ENCODE measurements around the gene FTL.

DNA sequence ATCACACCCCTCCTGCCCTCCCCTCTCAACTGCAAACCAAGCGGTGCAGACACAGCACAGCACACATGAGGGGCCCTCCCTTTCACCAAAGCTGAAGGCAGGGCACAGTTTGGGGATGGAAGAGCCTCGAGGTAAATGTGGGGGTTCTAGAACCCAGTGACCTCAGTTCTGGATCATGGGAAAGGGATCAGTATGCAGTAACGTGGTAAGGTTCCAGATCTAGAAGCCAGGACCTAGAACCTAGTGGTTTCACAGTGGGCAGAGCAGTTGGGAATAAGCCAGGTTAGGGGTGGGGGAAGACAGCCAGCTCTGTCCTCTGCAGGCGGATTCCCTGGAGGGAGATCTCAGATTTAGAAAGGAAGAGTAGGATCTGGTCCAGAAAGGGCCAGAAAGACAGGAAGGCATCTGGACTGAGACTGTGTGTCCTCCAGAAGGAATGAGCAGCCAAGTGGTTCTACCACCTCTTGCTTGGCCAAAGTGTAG, 3.1 kb downstream of the FTL start:
- no peak for TF ChIP-seq RARB (CRISPR knock-in tag; IDR thresholded peaks at IDR 0.05)
- TF ChIP-seq ARNTL (CRISPR knock-in tag; IDR thresholded peaks at IDR 0.05; ENCODE audit: borderline replicate concordance, low read depth): no peak
- TF ChIP-seq, protein P1, sequence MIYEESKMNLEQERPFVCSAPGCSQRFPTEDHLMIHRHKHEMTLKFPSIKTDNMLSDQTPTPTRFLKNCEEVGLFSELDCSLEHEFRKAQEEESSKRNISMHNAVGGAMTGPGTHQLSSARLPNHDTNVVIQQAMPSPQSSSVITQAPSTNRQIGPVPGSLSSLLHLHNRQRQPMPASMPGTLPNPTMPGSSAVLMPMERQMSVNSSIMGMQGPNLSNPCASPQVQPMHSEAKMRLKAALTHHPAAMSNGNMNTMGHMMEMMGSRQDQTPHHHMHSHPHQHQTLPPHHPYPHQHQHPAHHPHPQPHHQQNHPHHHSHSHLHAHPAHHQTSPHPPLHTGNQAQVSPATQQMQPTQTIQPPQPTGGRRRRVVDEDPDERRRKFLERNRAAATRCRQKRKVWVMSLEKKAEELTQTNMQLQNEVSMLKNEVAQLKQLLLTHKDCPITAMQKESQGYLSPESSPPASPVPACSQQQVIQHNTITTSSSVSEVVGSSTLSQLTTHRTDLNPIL (CRISPR knock-in tag; IDR thresholded peaks at IDR 0.05; ENCODE audit: low read depth): no peak
- TF ChIP-seq PPARA (CRISPR knock-in tag; IDR thresholded peaks at IDR 0.05; ENCODE audit: borderline replicate concordance): no peak
- no peak for TF ChIP-seq OSR1 (CRISPR knock-in tag; IDR thresholded peaks at IDR 0.05)

All from SK-N-SH treated with all-trans-retinoic acid at 6 μM for 48 hours (cell line).